Neuron (in vitro differentiated cells): ENCODE measurements around the gene FAM219B.
A peak's percentile ranks its signal among the peaks of the same experiment; 100 is the strongest.
"Not testable (repeated sequence)": the region's sequence is repeated elsewhere in the genome, so short reads cannot be mapped to it uniquely, and the experiment has no call there.

Experiments
- H2AFZ ChIP-seq: one replicate; pipeline ENCODE4 v1.6.1; 2013; ENCODE audit warnings: low read depth, mild to moderate bottlenecking, inconsistent platforms, low read length, moderate library complexity
- H3K27me3 ChIP-seq: one replicate; pipeline ENCODE4 v1.6.1; 2013; ENCODE audit warnings: low read length; ENCODE audit not compliant: insufficient read depth
- H3K36me3 ChIP-seq: one replicate; pipeline ENCODE4 v1.6.1; 2013; ENCODE audit warnings: low read length; ENCODE audit not compliant: insufficient read depth
- H3K4me1 ChIP-seq: one replicate; pipeline ENCODE4 v1.6.1; 2013; ENCODE audit warnings: low read length; ENCODE audit not compliant: insufficient read depth
- H3K4me3 ChIP-seq: 2 replicates; pipeline ENCODE4 v1.5.1; 2013; ENCODE audit warnings: mild to moderate bottlenecking, low read length, moderate library complexity
- H3K9me3 ChIP-seq: one replicate; pipeline ENCODE4 v1.6.1; 2013; ENCODE audit warnings: low read length

The FAM219B gene, protein sequence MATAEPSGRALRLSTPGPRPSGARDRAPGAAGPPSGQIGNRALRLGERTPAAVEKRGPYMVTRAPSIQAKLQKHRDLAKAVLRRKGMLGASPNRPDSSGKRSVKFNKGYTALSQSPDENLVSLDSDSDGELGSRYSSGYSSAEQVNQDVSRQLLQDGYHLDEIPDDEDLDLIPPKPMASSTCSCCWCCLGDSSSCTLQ

DNA sequence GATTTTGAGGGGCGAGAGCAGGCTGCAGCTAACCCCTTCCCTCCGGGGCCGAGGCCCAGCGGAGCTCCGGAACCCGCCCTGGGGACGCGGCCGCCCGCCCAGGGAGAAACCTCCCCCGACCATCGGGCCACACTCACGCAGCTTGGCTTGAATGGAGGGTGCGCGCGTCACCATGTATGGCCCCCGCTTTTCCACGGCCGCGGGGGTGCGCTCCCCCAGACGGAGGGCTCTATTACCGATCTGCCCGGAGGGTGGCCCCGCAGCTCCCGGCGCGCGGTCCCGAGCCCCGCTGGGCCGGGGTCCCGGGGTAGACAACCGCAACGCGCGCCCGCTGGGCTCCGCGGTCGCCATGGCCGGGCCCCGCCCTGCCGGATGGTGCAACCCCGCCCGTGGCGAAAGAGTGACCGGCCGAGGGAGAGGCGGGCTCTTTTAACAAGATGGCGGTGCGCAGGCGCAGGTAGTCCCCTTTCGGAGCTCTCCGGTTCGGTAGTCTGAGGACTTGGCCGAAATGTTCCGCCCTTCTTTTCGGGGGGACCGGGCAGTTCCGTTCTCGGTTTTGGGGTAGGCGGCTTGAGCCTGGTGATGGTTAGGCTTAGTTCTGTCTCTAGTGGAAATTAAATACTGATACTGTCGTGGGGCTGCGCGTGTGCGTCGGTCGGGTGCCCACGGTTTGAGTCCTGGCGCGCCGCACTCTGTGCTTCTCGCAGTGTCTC, at the start of gene FAM219B:
TSS of gene FAM219B (minus strand) at position 402 of the 713 bp plus-strand sequence. CDS start at position 351, 51 bp downstream.
- Histone ChIP-seq H3K4me3 (peak within 1 kb of the TSS; percentile 63), H3K9me3 (no peaks in the 10 kb centered on the region), H3K36me3 (peaks cover 36% of the 10 kb centered on the region), H3K4me1 (peaks cover 13% of the 10 kb centered on the region), H3K27me3 (no peaks in the 10 kb centered on the region), H2AFZ (peak within 1 kb of the TSS; percentile 99)

DNA sequence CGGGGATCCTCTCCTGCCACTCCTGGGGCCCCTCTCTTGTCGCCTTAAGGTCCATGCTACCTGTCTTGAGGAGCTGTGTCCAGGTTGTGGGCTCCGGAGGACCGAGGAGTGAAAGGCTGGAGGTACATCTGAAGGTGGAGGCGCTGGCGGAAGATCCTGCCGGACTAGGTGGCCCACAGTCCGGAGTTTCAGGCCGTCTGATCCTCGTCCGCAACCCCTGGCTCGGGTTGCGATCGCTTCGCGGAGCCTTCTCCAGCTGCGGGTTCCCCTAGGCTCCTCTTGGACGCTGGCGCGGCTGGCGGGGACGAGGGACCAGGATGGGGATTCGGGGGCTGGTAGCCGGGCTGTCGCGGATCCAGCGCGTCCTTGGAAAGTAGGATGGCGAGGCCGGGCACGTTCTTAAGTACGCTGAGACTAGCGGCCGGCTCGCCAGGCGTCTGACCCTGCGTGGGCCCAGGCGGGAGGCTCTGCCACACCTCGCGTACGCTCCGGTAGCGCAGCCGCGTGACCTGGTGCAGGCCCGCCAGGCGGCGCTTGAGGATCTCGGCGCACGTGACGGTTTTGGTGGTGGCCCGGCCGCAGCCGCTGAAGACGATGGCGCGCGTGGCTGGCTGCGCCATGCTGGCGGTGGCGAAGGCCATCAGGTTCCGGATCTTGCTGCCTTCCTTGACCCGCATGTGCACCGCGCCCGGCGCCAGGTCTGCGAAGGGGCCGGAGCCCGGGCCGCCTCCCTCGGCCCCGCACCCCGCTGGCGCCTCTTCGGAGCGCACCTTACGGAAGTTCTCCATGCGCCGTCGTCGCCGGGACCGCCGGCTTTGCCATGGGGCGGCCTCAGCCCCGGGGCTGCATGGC, 49.4 kb upstream of the FAM219B start:
- Histone ChIP-seq H3K4me1 (peaks cover 22% of the 10 kb centered on the region), H3K36me3 (no peaks in the 10 kb centered on the region), H2AFZ (peak overlapping the region; percentile 88), H3K9me3 (peaks cover 4% of the 10 kb centered on the region), H3K4me3 (peak overlapping the region; percentile 50), H3K27me3 (peaks cover 45% of the 10 kb centered on the region)

DNA sequence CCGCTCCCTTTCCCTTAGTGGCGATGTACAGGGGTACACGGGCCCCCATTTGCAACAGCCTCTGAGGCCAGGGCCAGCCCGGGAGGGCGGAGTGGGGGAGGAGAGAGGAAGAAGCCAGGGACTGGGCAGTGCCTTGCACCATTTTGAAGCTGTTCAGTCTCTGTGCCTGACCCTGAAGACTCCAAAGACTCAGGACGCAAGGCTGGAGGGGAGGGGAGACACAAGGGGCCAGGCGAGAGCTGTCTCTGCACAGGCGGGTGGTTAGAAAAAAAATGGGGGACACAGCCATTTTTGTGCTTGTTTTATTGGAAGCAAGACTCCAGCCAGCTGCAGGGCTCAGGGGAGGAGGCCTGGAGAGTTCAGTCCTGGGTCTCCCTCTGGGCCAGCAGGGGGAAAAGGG, 48.4 kb upstream of the FAM219B start:
- H2AFZ ChIP-seq = no peak overlapping the region
- peaks cover 37% of the 10 kb centered on the region for H3K27me3 ChIP-seq
- H3K4me1 ChIP-seq = peaks cover 22% of the 10 kb centered on the region
- peaks cover 4% of the 10 kb centered on the region for H3K9me3 ChIP-seq
- no peaks in the 10 kb centered on the region for H3K36me3 ChIP-seq
- H3K4me3 ChIP-seq = no peak overlapping the region

DNA sequence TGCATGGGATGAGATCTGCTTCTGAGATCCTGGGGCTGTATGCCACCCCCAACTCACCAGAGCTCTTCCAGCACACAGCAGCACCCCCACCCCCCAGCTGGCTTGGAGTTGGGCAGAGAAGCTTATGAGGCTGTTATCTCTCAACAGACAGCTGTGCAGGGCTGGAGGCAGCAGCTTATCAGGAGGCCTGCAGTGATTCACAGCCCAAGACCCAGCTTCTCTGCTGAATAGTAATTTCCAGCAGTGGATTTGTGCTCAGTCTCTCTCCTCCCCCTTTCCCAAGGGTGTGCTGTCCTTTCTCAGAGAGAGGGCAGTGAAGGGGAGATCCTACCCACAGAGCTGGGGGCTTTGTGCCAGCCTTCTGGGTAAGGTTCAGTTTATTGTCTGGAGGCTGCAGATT, 47.9 kb upstream of the FAM219B start:
- no peaks in the 10 kb centered on the region for H3K36me3 ChIP-seq
- H2AFZ ChIP-seq = no peak overlapping the region
- H3K4me3 ChIP-seq = no peak overlapping the region
- peaks cover 22% of the 10 kb centered on the region for H3K4me1 ChIP-seq
- H3K27me3 ChIP-seq = peaks cover 32% of the 10 kb centered on the region
- peaks cover 4% of the 10 kb centered on the region for H3K9me3 ChIP-seq

DNA sequence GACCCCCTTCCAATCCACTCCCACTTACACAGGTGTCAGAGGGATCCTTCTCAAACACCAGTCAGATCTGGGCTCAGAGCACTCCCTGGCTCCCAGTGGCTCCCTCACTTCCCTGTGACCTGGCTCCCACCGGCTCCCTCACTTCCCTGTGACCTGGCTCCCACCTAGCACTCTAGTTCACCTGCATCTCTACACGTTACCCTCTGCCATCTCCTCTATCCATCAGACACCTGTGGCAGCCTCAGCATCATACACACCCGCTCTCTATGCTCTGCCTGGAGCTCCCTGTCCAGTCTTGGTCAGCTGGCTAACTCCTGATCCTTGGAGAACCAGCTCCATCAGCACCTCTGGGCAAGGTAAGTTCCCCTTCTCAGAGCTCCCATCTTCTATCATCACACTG, 44.4 kb upstream of the FAM219B start:
- Histone ChIP-seq H3K4me3 (no peak overlapping the region), H3K27me3 (peaks cover 5% of the 10 kb centered on the region), H2AFZ (no peak overlapping the region), H3K4me1 (peaks cover 2% of the 10 kb centered on the region), H3K36me3 (no peaks in the 10 kb centered on the region), H3K9me3 (peaks cover 4% of the 10 kb centered on the region)

DNA sequence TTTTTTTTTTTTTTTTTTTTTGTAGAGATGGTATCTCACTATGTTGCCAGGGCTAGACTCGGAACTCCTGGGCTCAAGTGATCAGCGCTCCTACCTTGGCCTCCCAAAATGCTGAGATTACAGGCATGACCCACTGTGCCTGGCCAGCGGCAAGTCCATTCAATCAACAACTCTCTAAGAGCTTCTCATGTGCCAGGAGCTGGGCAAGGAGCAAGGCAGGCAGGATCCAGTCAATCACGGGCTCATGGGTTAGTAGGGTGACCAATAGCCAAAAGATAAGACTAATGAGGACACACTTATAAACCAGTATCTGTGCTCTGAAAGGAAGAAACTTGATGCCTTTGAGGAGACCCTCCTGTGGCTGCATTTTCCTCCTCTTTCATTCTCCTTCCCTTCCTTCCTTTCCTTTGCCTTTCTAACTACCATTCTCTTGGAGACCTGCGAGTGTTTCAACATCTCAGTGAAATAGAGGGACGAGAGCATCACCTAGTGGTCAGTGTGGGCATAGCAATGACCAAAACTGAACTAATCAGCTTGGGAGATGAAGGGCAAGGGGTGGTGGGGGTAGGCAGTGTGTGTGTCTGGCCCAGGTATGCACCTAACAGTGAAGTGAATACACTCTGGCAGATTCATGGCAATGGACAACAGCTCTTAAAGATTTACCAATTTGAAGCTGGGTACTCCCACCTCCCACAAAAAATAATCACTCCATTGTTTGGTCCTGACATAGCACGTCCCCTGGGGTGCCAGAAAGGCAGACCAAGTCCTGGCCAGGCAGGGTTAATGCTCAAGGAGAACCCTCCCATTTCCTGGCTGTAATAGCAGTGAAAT, 43.6 kb upstream of the FAM219B start:
- no peaks in the 10 kb centered on the region for H3K36me3 ChIP-seq
- no peaks in the 10 kb centered on the region for H3K27me3 ChIP-seq
- peaks cover 2% of the 10 kb centered on the region for H3K4me1 ChIP-seq
- H2AFZ ChIP-seq = no peak overlapping the region
- H3K4me3 ChIP-seq = no peak overlapping the region
- no peaks in the 10 kb centered on the region for H3K9me3 ChIP-seq

DNA sequence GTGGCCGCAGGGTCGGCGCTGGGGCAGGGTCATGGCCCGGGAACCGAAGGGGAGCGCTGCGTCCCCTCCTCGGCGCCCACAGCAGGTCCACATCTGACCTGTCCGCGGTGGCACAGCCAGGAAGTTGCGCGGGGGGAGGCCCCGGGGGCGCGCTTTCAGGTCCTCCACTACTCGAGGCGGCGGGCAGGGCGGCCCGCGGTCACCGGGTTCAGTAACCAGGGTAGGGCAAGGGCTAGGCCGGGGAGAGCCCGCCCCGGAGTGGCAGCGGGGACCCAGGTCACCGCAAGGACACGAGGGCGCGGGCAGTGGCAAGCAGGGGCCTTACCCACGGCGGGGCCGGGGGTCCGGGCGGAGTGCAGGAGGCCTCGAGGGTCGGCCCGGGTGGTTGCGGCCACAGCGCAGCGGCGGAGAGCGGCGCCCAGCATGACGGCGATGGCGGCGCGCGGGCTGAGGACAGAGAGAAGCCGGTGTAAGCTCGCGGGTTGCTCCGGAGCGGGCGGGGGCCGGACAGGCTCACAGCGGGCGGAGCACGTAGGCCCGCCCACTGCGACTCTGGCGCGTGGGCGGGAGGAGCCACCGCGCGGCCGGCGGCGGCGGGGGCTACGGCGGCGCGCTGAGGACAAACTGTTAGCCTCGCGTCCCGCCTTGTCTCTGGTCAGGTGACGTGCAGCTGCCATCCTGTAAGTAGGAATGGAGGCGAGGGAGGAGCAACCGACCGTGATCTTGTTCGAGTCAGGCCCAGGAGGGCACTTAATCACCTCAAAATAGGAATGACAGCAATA, 31.1 kb upstream of the FAM219B start, which contains the start of gene COX5A:
TSS of gene COX5A (minus strand) at position 484 of the 782 bp plus-strand sequence. CDS start at position 425, 59 bp downstream.
- Histone ChIP-seq H3K36me3 (peaks cover 2% of the 10 kb centered on the region), H3K4me1 (peaks cover 8% of the 10 kb centered on the region), H3K9me3 (no peaks in the 10 kb centered on the region), H3K4me3 (peak within 1 kb of the TSS; percentile 72), H3K27me3 (no peaks in the 10 kb centered on the region), H2AFZ (peak within 1 kb of the TSS; percentile 36)

DNA sequence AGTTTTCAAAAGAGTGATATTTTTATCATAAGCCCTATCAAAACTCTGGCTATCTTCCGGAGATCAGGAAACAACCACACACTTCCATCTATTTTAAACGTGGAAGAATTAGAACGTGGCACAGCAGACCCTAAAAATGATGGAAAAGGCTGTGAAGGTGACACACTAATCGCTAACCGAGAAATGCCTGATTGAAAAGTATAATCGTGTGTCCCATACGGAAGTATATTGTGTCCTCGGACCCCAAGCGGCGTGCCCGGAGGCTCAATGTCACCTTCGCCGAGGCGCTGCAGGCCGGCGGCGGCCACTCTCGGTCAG, 30.6 kb upstream of the FAM219B start:
- Histone ChIP-seq H3K4me3 (peak overlapping the region; percentile 72), H3K9me3 (no peaks in the 10 kb centered on the region), H3K27me3 (no peaks in the 10 kb centered on the region), H3K36me3 (peaks cover 2% of the 10 kb centered on the region), H3K4me1 (peaks cover 8% of the 10 kb centered on the region), H2AFZ (peak overlapping the region; percentile 36)

DNA sequence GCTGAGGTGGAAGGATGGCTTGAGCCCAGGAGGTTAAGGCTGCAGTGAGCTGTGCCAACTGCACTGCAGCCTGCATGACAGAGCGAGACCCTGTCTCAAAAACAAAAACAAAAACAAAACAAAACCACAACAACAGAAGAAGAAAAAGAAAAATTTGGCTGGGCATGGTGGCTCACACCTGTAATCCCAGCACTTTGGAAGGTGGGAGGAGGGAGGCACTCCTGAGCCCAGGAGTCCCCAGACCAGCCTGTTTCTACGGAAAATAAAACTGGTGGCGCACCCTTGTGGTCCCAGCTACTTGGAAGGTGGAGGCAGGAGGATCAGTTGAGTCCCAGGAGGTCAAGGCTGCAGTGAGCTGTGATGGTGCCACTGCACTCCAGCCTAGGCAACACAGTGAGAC, 28.5 kb upstream of the FAM219B start:
- not testable (repeated sequence) for H3K4me3 ChIP-seq, H3K4me1 ChIP-seq, H2AFZ ChIP-seq, H3K27me3 ChIP-seq, H3K9me3 ChIP-seq
- H3K36me3 ChIP-seq = peaks cover 16% of the 10 kb centered on the region

DNA sequence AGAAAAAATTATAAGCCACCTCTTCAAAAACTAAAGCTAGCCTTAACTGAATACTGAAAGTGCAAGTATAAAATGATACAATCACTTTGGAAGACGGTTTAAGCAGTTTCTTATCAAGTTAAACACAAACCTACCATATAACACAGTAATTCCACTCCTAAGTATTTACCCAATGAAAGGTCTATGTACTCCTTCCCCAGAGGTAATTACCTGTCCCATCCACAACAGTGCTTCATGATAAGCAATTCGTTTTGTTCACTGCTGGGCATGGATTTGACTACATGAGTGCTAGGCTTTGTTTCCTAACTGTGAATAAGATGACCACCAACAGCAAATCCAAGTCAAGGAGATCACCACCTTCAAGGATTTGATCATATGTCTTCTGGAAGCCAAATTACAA, 26.9 kb upstream of the FAM219B start:
- H3K27me3 ChIP-seq = no peaks in the 10 kb centered on the region
- H3K4me1 ChIP-seq = peaks cover 8% of the 10 kb centered on the region
- H2AFZ ChIP-seq = no peak overlapping the region
- H3K36me3 ChIP-seq = peaks cover 26% of the 10 kb centered on the region
- H3K9me3 ChIP-seq = peaks cover 2% of the 10 kb centered on the region
- H3K4me3 ChIP-seq = no peak overlapping the region

DNA sequence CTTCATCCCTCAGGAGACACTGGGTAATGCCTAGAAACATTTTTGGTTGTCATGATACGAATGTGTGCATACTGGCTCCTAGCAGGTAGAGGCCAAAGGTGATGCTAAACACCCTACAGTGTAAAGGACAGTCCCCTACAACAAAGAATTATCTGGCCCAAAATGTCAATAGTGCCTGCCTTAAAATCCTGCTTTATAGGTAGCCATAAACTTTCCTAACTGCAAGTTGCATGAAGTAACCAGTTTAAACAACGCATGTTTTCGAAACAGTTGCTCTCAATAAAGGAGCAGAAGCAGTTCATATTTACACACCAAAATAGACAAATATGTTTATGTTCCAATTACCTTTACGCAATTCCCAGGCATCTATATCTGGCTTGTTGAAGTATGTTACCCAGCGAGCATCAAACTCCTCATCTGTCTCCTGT, 22.1 kb upstream of the FAM219B start:
- H3K9me3 ChIP-seq = peaks cover 2% of the 10 kb centered on the region
- H3K36me3 ChIP-seq = peaks cover 48% of the 10 kb centered on the region

DNA sequence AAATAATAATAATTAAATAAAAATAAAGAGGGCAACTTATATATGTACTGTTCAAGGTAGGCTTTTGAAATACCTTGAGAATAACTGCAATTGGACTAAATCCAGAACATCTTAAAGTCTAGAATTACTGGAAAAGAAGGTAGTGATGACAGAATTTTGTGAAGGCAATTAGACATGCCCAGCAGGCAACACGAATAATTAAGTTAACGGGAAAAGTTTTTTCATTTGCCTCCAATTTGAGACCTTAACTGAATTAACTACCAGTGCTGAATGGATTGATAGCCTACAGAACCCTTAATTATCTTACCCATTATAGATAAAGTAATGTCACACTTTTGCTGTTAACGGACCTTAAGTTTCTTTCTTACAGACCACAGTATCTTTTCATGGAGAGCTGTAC, 17.9 kb upstream of the FAM219B start:
- peaks cover 68% of the 10 kb centered on the region for H3K36me3 ChIP-seq
- H3K9me3 ChIP-seq = peaks cover 2% of the 10 kb centered on the region
- H2AFZ ChIP-seq = no peak overlapping the region
- no peak overlapping the region for H3K4me3 ChIP-seq
- H3K4me1 ChIP-seq = no peaks in the 10 kb centered on the region
- H3K27me3 ChIP-seq = no peaks in the 10 kb centered on the region

More for the DNA sequence above, 22.1 kb upstream of the FAM219B start:
- no peaks in the 10 kb centered on the region for H3K27me3 ChIP-seq
- H3K4me3 ChIP-seq = no peak overlapping the region
- H2AFZ ChIP-seq = no peak overlapping the region
- no peaks in the 10 kb centered on the region for H3K4me1 ChIP-seq
